SK-N-SH treated with all-trans-retinoic acid at 6 μM for 48 hours (cell line): Measurements from ENCODE around the gene CPNE4.

Experiments
- ATAC-seq: fragments of 200-7000 bp; cut with Tn5 transposase; 3 replicates; pipeline ENCODE4 v1.9.1; 2020; ENCODE audit warnings: mild to moderate bottlenecking, moderate library complexity
- ARNTL ChIP-seq: fragments of 450-650 bp; formaldehyde crosslinking; IDR thresholded peaks from 2 replicates; pipeline ENCODE4 v1.5.0; 2020; ENCODE audit warnings: low read depth, mild to moderate bottlenecking, moderate library complexity, borderline replicate concordance
- BACH2 ChIP-seq: fragments of 250-450 bp; sonication (Bioruptor Pico); IDR thresholded peaks from 2 replicates; pipeline ENCODE4 v1.9.0; 2021; ENCODE audit warnings: mild to moderate bottlenecking, borderline replicate concordance
- CREB5 ChIP-seq: fragments of 250-450 bp; sonication (Bioruptor Pico); IDR thresholded peaks from 2 replicates; pipeline ENCODE4 v1.5.1; 2020; ENCODE audit warnings: low read depth, mild to moderate bottlenecking, moderate library complexity
- CSDC2 ChIP-seq: fragments of 250-450 bp; sonication (Bioruptor Pico); IDR thresholded peaks from 2 replicates; pipeline ENCODE4 v1.5.0; 2020; ENCODE audit warnings: mild to moderate bottlenecking, moderate library complexity
- ESRRG ChIP-seq: fragments of 250-450 bp; sonication (Bioruptor Pico); IDR thresholded peaks from 2 replicates; pipeline ENCODE4 v1.6.1; 2021; ENCODE audit warnings: mild to moderate bottlenecking
- GLIS3 ChIP-seq: fragments of 250-450 bp; sonication (Bioruptor Pico); IDR thresholded peaks from 2 replicates; pipeline ENCODE4 v1.5.0; 2020; ENCODE audit warnings: mild to moderate bottlenecking, moderate library complexity
- ISL1 ChIP-seq: fragments of 250-450 bp; sonication (Bioruptor Pico); IDR thresholded peaks from 2 replicates; pipeline ENCODE4 v2.1.2; 2022; ENCODE audit warnings: mild to moderate bottlenecking, moderate library complexity
- OSR1 ChIP-seq: fragments of 250-450 bp; sonication (Bioruptor Pico); IDR thresholded peaks from 2 replicates; pipeline ENCODE4 v1.8.0; 2022; ENCODE audit warnings: moderate library complexity, mild to moderate bottlenecking, inconsistent platforms
- PATZ1 ChIP-seq: fragments of 250-450 bp; sonication (Bioruptor Pico); IDR thresholded peaks from 2 replicates; pipeline ENCODE4 v1.8.0; 2020; ENCODE audit warnings: mild to moderate bottlenecking, moderate library complexity, borderline replicate concordance
- POU6F1 ChIP-seq: fragments of 250-450 bp; sonication (Bioruptor Pico); IDR thresholded peaks from 2 replicates; pipeline ENCODE4 v1.8.0; 2021; ENCODE audit warnings: low read depth, mild to moderate bottlenecking, moderate library complexity, borderline replicate concordance
- PPARA ChIP-seq: fragments of 250-450 bp; sonication (Bioruptor Pico); IDR thresholded peaks from 2 replicates; pipeline ENCODE4 v1.5.0; 2020; ENCODE audit warnings: mild to moderate bottlenecking, borderline replicate concordance
- RARB ChIP-seq: fragments of 250-450 bp; sonication (Bioruptor Pico); IDR thresholded peaks from 2 replicates; pipeline ENCODE4 v1.8.0; 2021; ENCODE audit warnings: mild to moderate bottlenecking, moderate library complexity
- SNAI2 ChIP-seq: fragments of 250-450 bp; sonication (Bioruptor Pico); IDR thresholded peaks from 2 replicates; pipeline ENCODE4 v1.5.0; 2020; ENCODE audit warnings: mild to moderate bottlenecking, moderate library complexity
- TCF4 ChIP-seq: fragments of 250-450 bp; sonication (Bioruptor Pico); IDR thresholded peaks from 2 replicates; pipeline ENCODE4 v1.8.0; 2021; ENCODE audit warnings: mild to moderate bottlenecking, moderate library complexity, borderline replicate concordance
- TOX ChIP-seq: fragments of 250-450 bp; sonication (Bioruptor Pico); IDR thresholded peaks from 2 replicates; pipeline ENCODE4 v1.8.0; 2021; ENCODE audit warnings: mild to moderate bottlenecking, moderate library complexity, borderline replicate concordance
- TSHZ2 ChIP-seq: fragments of 250-450 bp; sonication (Bioruptor Pico); IDR thresholded peaks from 2 replicates; pipeline ENCODE4 v1.5.0; 2020; ENCODE audit warnings: mild to moderate bottlenecking, moderate library complexity
- ZC3H10 ChIP-seq: fragments of 250-450 bp; sonication (Bioruptor Pico); IDR thresholded peaks from 2 replicates; pipeline ENCODE4 v1.5.1; 2021; ENCODE audit warnings: mild to moderate bottlenecking, moderate library complexity
- ZFP3 ChIP-seq: fragments of 250-450 bp; sonication (Bioruptor Pico); IDR thresholded peaks from 2 replicates; pipeline ENCODE4 v1.5.0; 2020; ENCODE audit warnings: mild to moderate bottlenecking, moderate library complexity
- ZFP30 ChIP-seq: fragments of 450-650 bp; formaldehyde crosslinking; IDR thresholded peaks from 2 replicates; pipeline ENCODE4 v1.5.0; 2022; ENCODE audit warnings: mild to moderate bottlenecking, moderate library complexity
- ZNF565 ChIP-seq: fragments of 450-650 bp; formaldehyde crosslinking; conservative IDR thresholded peaks from 2 replicates; pipeline ENCODE4 v1.5.0; 2020; ENCODE audit warnings: low read depth, mild to moderate bottlenecking, moderate library complexity
- ZNF70 ChIP-seq: fragments of 450-650 bp; formaldehyde crosslinking; IDR thresholded peaks from 2 replicates; pipeline ENCODE4 v1.5.0; 2020; ENCODE audit warnings: mild to moderate bottlenecking, moderate library complexity

CPNE4 gene

GRCh38 chr3:131995891-131996290 is 38.9 kb downstream of the CPNE4 start:
- TF ChIP-seq PPARA: no peak
- TF ChIP-seq ISL1 (CRISPR knock-in tag): no peak
- no peak for TF ChIP-seq TSHZ2 (CRISPR knock-in tag)
- TF ChIP-seq PATZ1 (CRISPR knock-in tag): no peak
- TF ChIP-seq ZC3H10 (CRISPR knock-in tag): no peak
- TF ChIP-seq POU6F1 (CRISPR knock-in tag): no peak
- no peak for TF ChIP-seq RARB (CRISPR knock-in tag)
- no peak for TF ChIP-seq CSDC2 (CRISPR knock-in tag)
- TF ChIP-seq TCF4 (CRISPR knock-in tag): no peak
- TF ChIP-seq GLIS3: no peak
- TF ChIP-seq CREB5 (CRISPR knock-in tag): no peak
- TF ChIP-seq ESRRG (CRISPR knock-in tag): no peak
- no peak for TF ChIP-seq ZNF565
- no peak for TF ChIP-seq ZNF70 (CRISPR knock-in tag)
- no peak for ATAC-seq

- TF ChIP-seq ARNTL (CRISPR knock-in tag): no peak
- TF ChIP-seq ZNF565: no peak
- TF ChIP-seq TOX: no peak
- no peak for TF ChIP-seq PATZ1 (CRISPR knock-in tag)
- no peak for TF ChIP-seq ZFP3
- no peak for TF ChIP-seq OSR1 (CRISPR knock-in tag)
- no peak for TF ChIP-seq ZNF70 (CRISPR knock-in tag)
- TF ChIP-seq SNAI2: no peak
- no peak for TF ChIP-seq ESRRG (CRISPR knock-in tag)
- TF ChIP-seq CSDC2 (CRISPR knock-in tag): no peak
- no peak for TF ChIP-seq BACH2
- no peak for TF ChIP-seq CREB5 (CRISPR knock-in tag)
- TF ChIP-seq TSHZ2 (CRISPR knock-in tag): no peak
- TF ChIP-seq ZFP30 (CRISPR knock-in tag): no peak
- no peak for ATAC-seq
These were observed 45.5 kb downstream of the CPNE4 start for GRCh38 chr3:131989318-131989717.
